ENCODE results near the gene RABEP2. TPM values are rescaled to one million over a fixed set of nuclear protein-coding genes. Genes with fewer than 3 reads are reported as not detected.
A peak's percentile ranks its signal among the peaks of the same experiment; 100 is the strongest.
"Not testable (repeated sequence)": the region's sequence is repeated elsewhere in the genome, so short reads cannot be mapped to it uniquely, and the experiment has no call there.

The RABEP2 gene
- total and polyA plus RNA-seq, 3 experiments from 2014 or later = 6.6 to 21.7 (median 20.8) TPM

- H3K36me3 Mint-ChIP-seq = peaks cover 7 to 87% (median 15%) of the 10 kb centered on the region in 3 donors
- POLR2A ChIA-PET = no interaction called here
These were observed 33.8 kb upstream of the RABEP2 start for GRCh38 chr16:28958836-28959235.

GRCh38 chr16:28958216-28958615, 33.2 kb upstream of the RABEP2 start:
- H3K4me1 Mint-ChIP-seq = peaks cover 5 to 21% (median 10%) of the 10 kb centered on the region in 3 donors
- H3K4me3 Mint-ChIP-seq = no peak overlapping the region
- POLR2A ChIA-PET = interaction anchor here (0.6 kb wide), 1 partner anchor 146 kb away, joined by 14 read pairs; no protein-coding TSS in a partner anchor
- H3K27ac Mint-ChIP-seq = no peak overlapping the region
- no peak overlapping the region for H3K27ac ChIP-seq (ENCODE audit: low read depth, low read length)
- H3K4me3 ChIP-seq (ENCODE audit: low read length) = no peak overlapping the region
- peaks cover 7 to 87% (median 15%) of the 10 kb centered on the region in 3 donors for H3K36me3 Mint-ChIP-seq
- CTCF ChIA-PET = no interaction called here
- no peaks in the 10 kb centered on the region for H3K27me3 Mint-ChIP-seq
- no peaks in the 10 kb centered on the region for H3K27me3 ChIP-seq (ENCODE audit: insufficient read depth, low read length, poor library complexity, severe bottlenecking)
- H3K9me3 Mint-ChIP-seq = no peaks in the 10 kb centered on the region
- no peaks in the 10 kb centered on the region for H3K9me3 ChIP-seq (ENCODE audit: low read length)
- no peak for DNase-seq
- peaks cover 48% of the 10 kb centered on the region for H3K36me3 ChIP-seq (ENCODE audit: insufficient read depth, low read length)
- no peaks in the 10 kb centered on the region for H3K4me1 ChIP-seq (ENCODE audit: insufficient read depth, low read length)

More at GRCh38 chr16:28958836-28959235, 33.8 kb upstream of the RABEP2 start:
- H3K4me1 ChIP-seq (ENCODE audit: insufficient read depth, low read length) = no peaks in the 10 kb centered on the region
- peak overlapping the region in 1 of 8 donors; percentile 12 for H3K27ac Mint-ChIP-seq
- no peak overlapping the region for H3K4me3 ChIP-seq (ENCODE audit: low read length)
- H3K27me3 ChIP-seq (ENCODE audit: insufficient read depth, low read length, poor library complexity, severe bottlenecking) = no peaks in the 10 kb centered on the region
- peaks cover 5 to 15% (median 10%) of the 10 kb centered on the region in 3 donors for H3K4me1 Mint-ChIP-seq
- H3K9me3 Mint-ChIP-seq = no peaks in the 10 kb centered on the region
- peaks cover 52% of the 10 kb centered on the region for H3K36me3 ChIP-seq (ENCODE audit: insufficient read depth, low read length)
- no peak overlapping the region for H3K27ac ChIP-seq (ENCODE audit: low read depth, low read length)
- no peak overlapping the region for H3K4me3 Mint-ChIP-seq
- no peaks in the 10 kb centered on the region for H3K9me3 ChIP-seq (ENCODE audit: low read length)
- no peaks in the 10 kb centered on the region for H3K27me3 Mint-ChIP-seq
- no peak for DNase-seq
- CTCF ChIA-PET = no interaction called here

- peaks cover 0 to 47% (median 6%) of the 10 kb centered on the region in 3 donors for H3K36me3 Mint-ChIP-seq
- peak in 1 of 5 donors; percentile 58 for DNase-seq
- CTCF ChIA-PET = interaction anchor here (0.8 kb wide), 1 partner anchor 9 kb away, joined by 5 read pairs; no protein-coding TSS in a partner anchor
- Histone ChIP-seq H3K27me3 (ENCODE audit: insufficient read depth, low read length, poor library complexity, severe bottlenecking) (no peaks in the 10 kb centered on the region), H3K27ac (ENCODE audit: low read depth, low read length) (peak overlapping the region; percentile 73), H3K36me3 (ENCODE audit: insufficient read depth, low read length) (peaks cover 12% of the 10 kb centered on the region), H3K4me3 (ENCODE audit: low read length) (peak overlapping the region; percentile 74), H3K4me1 (ENCODE audit: insufficient read depth, low read length) (peaks cover 15% of the 10 kb centered on the region), H3K9me3 (ENCODE audit: low read length) (no peaks in the 10 kb centered on the region)
- POLR2A ChIA-PET = interaction anchor here (0.6 to 2.1 kb wide), 4 partner anchors 23 to 128 kb away, joined by 7 to 11 read pairs (median 8); partner anchors contain the start of genes ATXN2L, SH2B1 and SPNS1
- peaks cover 0 to 4% of the 10 kb centered on the region in 2 donors for H3K27me3 Mint-ChIP-seq
- peaks cover 23 to 42% (median 23%) of the 10 kb centered on the region in 3 donors for H3K4me1 Mint-ChIP-seq
- H3K27ac Mint-ChIP-seq = peak overlapping the region; percentile 43 to 92 (median 85)
- H3K4me3 Mint-ChIP-seq = peak overlapping the region; percentile 88 to 98 (median 94)
- no peaks in the 10 kb centered on the region for H3K9me3 Mint-ChIP-seq
These were observed 26.4 kb upstream of the RABEP2 start for GRCh38 chr16:28951410-28951943.

- peaks cover 12% of the 10 kb centered on the region for H3K36me3 ChIP-seq (ENCODE audit: insufficient read depth, low read length)
- H3K27me3 ChIP-seq (ENCODE audit: insufficient read depth, low read length, poor library complexity, severe bottlenecking) = no peaks in the 10 kb centered on the region
- peak within 1 kb of the TSS; percentile 73 for H3K27ac ChIP-seq (ENCODE audit: low read depth, low read length)
- peaks cover 18% of the 10 kb centered on the region for H3K4me1 ChIP-seq (ENCODE audit: insufficient read depth, low read length)
- Mint-ChIP-seq H3K4me3 (peak within 1 kb of the TSS; percentile 88 to 98 (median 94)), H3K27ac (peak within 1 kb of the TSS; percentile 68 to 97 (median 88)), H3K36me3 (peaks cover 0 to 41% (median 4%) of the 10 kb centered on the region in 3 donors), H3K27me3 (peaks cover 0 to 4% of the 10 kb centered on the region in 2 donors), H3K9me3 (no peaks in the 10 kb centered on the region), H3K4me1 (peaks cover 22 to 42% (median 22%) of the 10 kb centered on the region in 3 donors)
- peak; percentile 99 to 100 (median 99) for DNase-seq
- no peaks in the 10 kb centered on the region for H3K9me3 ChIP-seq (ENCODE audit: low read length)
- H3K4me3 ChIP-seq (ENCODE audit: low read length) = peak within 1 kb of the TSS; percentile 74
- ChIA-PET CTCF (interaction anchor here (1.0 to 1.6 kb wide), 3 partner anchors 26 to 104 kb away, joined by 3 to 4 read pairs (median 4); partner anchors contain the start of gene TUFM), POLR2A (interaction anchor here (0.6 to 2.1 kb wide), 8 partner anchors 16 to 128 kb away, joined by 3 to 10 read pairs (median 6); partner anchors contain the start of genes ATXN2L, CD19, RABEP2 and SH2B1)
These were observed 25.8 kb upstream of the RABEP2 start, which contains the start of gene NFATC2IP for GRCh38 chr16:28950648-28951409. Gene NFATC2IP (plus strand): TSS chr16:28950937. CDS start chr16:28951012, 75 bp downstream.

GRCh38 chr16:28946681-28947080, 21.6 kb upstream of the RABEP2 start:
- CTCF ChIA-PET = interaction anchor here (0.7 to 2.6 kb wide), 4 partner anchors 31 to 100 kb away, joined by 3 to 7 read pairs (median 5); partner anchors contain the start of gene TUFM

GRCh38 chr16:28943281-28943680, 18.2 kb upstream of the RABEP2 start:
- H3K4me3 Mint-ChIP-seq = no peak overlapping the region
- ChIA-PET POLR2A (interaction anchor here (0.6 to 0.9 kb wide), 2 partner anchors 70 to 97 kb away, joined by 3 to 5 read pairs; partner anchors contain the start of gene TUFM), CTCF (interaction anchor here (0.9 to 2.6 kb wide), 3 partner anchors 8 to 100 kb away, joined by 4 to 13 read pairs (median 4); no protein-coding TSS in a partner anchor)
- Histone ChIP-seq H3K27me3 (ENCODE audit: insufficient read depth, low read length, poor library complexity, severe bottlenecking) (no peaks in the 10 kb centered on the region), H3K9me3 (ENCODE audit: low read length) (no peaks in the 10 kb centered on the region), H3K4me3 (ENCODE audit: low read length) (no peak overlapping the region), H3K36me3 (ENCODE audit: insufficient read depth, low read length) (no peaks in the 10 kb centered on the region), H3K27ac (ENCODE audit: low read depth, low read length) (no peak overlapping the region), H3K4me1 (ENCODE audit: insufficient read depth, low read length) (peaks cover 10% of the 10 kb centered on the region)
- no peaks in the 10 kb centered on the region for H3K36me3 Mint-ChIP-seq
- H3K4me1 Mint-ChIP-seq = peaks cover 8 to 9% (median 8%) of the 10 kb centered on the region in 3 donors
- no peak overlapping the region for H3K27ac Mint-ChIP-seq
- no peaks in the 10 kb centered on the region for H3K9me3 Mint-ChIP-seq
- peaks cover 0 to 5% of the 10 kb centered on the region in 2 donors for H3K27me3 Mint-ChIP-seq
- no peak for DNase-seq

More at GRCh38 chr16:28946681-28947080, 21.6 kb upstream of the RABEP2 start:
- no peak overlapping the region for H3K4me3 ChIP-seq (ENCODE audit: low read length)
- no peaks in the 10 kb centered on the region for H3K9me3 ChIP-seq (ENCODE audit: low read length)
- no peak overlapping the region for H3K27ac Mint-ChIP-seq
- H3K36me3 Mint-ChIP-seq = peaks cover 0 to 6% (median 0%) of the 10 kb centered on the region in 3 donors
- H3K4me3 Mint-ChIP-seq = no peak overlapping the region
- POLR2A ChIA-PET = no interaction called here
- peaks cover 0 to 5% of the 10 kb centered on the region in 2 donors for H3K27me3 Mint-ChIP-seq
- no peak overlapping the region for H3K27ac ChIP-seq (ENCODE audit: low read depth, low read length)
- H3K4me1 ChIP-seq (ENCODE audit: insufficient read depth, low read length) = peaks cover 18% of the 10 kb centered on the region
- H3K36me3 ChIP-seq (ENCODE audit: insufficient read depth, low read length) = no peaks in the 10 kb centered on the region
- H3K9me3 Mint-ChIP-seq = no peaks in the 10 kb centered on the region
- peaks cover 15 to 20% (median 19%) of the 10 kb centered on the region in 3 donors for H3K4me1 Mint-ChIP-seq
- DNase-seq = no peak
- no peaks in the 10 kb centered on the region for H3K27me3 ChIP-seq (ENCODE audit: insufficient read depth, low read length, poor library complexity, severe bottlenecking)

- DNase-seq; H3K9me3 ChIP-seq (ENCODE audit: low read length); H3K27ac Mint-ChIP-seq; H3K27me3 ChIP-seq (ENCODE audit: insufficient read depth, low read length, poor library complexity, severe bottlenecking); H3K9me3 Mint-ChIP-seq; H3K4me3 ChIP-seq (ENCODE audit: low read length); H3K27me3 Mint-ChIP-seq; H3K36me3 ChIP-seq (ENCODE audit: insufficient read depth, low read length); H3K36me3 Mint-ChIP-seq; CTCF ChIA-PET; H3K27ac ChIP-seq (ENCODE audit: low read depth, low read length); H3K4me3 Mint-ChIP-seq: not testable (repeated sequence)
- H3K4me1 ChIP-seq (ENCODE audit: insufficient read depth, low read length) = peaks cover 12% of the 10 kb centered on the region
- POLR2A ChIA-PET = interaction anchor here (0.7 kb wide), 1 partner anchor 19 kb away, joined by 8 read pairs; no protein-coding TSS in a partner anchor
- H3K4me1 Mint-ChIP-seq = peaks cover 10 to 13% (median 11%) of the 10 kb centered on the region in 3 donors
These were observed 14.8 kb upstream of the RABEP2 start for GRCh38 chr16:28939825-28940224.

Measured in CD8-positive, alpha-beta memory T cell (primary cell).